ENCODE results near the gene LCLAT1. TPM values are rescaled to one million over a fixed set of nuclear protein-coding genes. Genes with fewer than 3 reads are reported as not detected.

LCLAT1 gene
- total and polyA plus RNA-seq, 2 donors: 4.5 to 22.8 TPM

DNA sequence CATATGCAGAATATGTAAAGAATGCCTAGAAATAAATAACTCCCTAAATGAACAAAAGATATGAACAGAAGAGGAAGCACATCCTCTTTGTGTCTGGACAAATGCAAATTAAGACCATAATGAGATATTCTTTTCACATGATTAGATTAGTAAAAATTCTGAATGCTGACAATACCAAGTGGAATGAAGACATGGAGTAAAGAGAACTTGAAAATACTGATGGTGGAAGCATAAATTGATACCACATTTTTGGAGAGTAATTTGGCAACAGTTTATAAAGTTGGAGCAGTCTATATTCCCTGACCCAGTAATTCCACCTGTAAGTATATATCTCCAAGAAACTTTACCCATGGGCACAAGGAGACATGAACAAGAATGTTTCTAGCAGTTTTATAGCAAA lies 230.2 kb downstream of the LCLAT1 start:
- no peak overlapping the region for H3K27ac ChIP-seq (ENCODE audit: low read depth)
- DNase-seq (ENCODE audit: extremely low spot score): no peak
- H3K36me3 ChIP-seq (ENCODE audit: insufficient read depth): no peaks in the 10 kb centered on the region
- no peaks in the 10 kb centered on the region for H3K4me1 ChIP-seq (ENCODE audit: insufficient read depth)
- H3K4me3 ChIP-seq (ENCODE audit: low read depth, low read length): no peak overlapping the region

DNA sequence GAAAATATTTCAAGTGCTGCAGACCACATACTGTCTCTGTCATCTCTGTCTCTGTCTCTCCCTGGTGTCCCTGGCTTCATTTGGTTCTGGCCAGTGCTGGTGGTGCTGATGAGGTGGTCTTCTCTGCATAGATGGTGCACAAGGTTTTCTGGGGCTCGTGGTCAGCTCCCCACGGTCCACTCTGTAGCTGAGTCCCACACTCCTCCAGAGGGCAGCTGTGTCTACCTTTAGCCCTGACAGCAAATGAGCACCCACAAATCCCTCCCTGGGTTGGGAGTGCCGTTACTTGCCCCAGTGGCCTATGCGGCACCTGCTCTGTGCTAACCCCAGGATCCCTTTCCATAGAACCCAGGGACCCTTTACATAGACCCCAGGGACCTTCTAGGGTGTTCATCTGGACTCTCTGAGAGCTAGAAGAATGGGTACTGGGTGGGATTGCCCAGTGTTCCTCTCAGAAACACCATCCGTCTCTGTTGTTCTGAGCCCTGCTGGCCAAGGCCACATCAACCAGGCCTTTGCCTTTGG lies 230.9 kb downstream of the LCLAT1 start:
- no peak overlapping the region for H3K4me3 ChIP-seq (ENCODE audit: low read depth, low read length)
- no peak overlapping the region for H3K27ac ChIP-seq (ENCODE audit: low read depth)
- WGBS: 93% methylated on average over 5 of the region's 5 CpGs
- H3K36me3 ChIP-seq (ENCODE audit: insufficient read depth): no peaks in the 10 kb centered on the region
- H3K4me1 ChIP-seq (ENCODE audit: insufficient read depth): no peaks in the 10 kb centered on the region
- DNase-seq (ENCODE audit: extremely low spot score): no peak

DNA sequence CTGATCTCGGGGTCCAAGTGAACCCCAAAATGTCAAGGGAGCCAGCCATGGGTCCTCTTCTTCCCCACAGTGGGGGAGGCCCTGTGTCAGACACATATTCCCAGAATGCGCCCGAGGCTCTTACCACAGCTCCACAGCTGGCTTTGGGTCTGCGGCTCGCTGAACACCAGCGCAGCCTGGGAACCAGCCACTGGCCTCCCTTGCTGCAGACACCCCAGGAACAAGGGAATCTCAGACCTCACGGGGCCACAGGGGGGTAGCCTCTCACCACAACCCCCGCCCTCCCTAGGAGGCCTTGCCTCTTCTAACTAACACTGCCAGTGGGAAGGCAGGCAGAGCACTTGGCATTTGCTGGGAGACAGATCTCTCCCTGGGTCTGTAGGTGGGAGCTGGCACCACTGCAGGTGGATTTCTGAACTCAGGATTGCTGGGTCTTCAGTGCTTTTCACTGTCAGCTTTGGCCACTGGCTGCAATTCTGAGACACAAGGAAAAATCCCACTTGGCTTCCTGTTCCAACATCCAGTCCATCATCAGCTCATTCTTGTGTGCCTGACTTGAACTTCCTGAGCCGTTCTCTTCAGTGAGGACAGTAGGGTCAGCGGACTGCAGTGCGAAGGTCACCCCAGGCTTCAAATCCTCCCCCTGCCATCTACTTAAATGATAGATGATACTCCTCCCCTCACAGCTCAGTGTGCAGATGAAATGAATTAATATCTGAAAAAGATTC lies 231.5 kb downstream of the LCLAT1 start:
- H3K4me3 ChIP-seq (ENCODE audit: low read depth, low read length): no peak overlapping the region
- DNase-seq (ENCODE audit: extremely low spot score): no peak
- H3K27ac ChIP-seq (ENCODE audit: low read depth): no peak overlapping the region
- H3K36me3 ChIP-seq (ENCODE audit: insufficient read depth): no peaks in the 10 kb centered on the region
- H3K4me1 ChIP-seq (ENCODE audit: insufficient read depth): no peaks in the 10 kb centered on the region
- WGBS: 83% methylated on average over 11 of the region's 11 CpGs

DNA sequence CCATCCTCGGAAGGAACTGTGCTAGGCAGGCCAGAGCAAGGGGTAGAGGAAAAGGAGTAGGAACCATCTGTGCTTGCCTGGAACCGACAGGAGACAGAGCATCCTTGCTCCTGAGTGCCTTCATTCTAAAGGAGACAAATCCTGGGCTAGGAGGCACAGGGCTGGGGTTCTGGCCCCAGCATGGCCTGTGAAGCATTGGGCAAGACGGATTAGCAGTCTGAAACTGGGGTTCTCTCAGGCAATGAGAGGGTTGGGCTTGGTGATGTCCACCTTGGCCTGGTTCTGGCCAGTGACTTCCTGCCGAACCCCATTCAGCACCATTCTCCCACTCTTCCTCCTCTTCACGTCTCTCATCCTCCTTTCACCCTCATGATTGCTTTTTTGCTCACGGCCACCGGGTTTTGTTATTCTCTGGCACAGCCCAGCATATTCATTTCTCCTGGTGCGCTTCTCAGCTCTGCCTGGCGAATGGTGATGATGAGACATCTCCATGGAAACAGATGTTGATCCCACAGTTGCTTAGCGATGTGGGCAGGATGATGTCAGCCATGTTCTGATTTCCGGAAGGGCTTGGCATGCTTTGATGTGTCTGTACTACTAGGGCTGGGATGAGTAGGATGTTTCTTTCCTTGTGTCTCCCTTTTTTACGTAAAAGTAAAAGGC lies 232.5 kb downstream of the LCLAT1 start:
- no peak overlapping the region for H3K27ac ChIP-seq (ENCODE audit: low read depth)
- no peaks in the 10 kb centered on the region for H3K4me1 ChIP-seq (ENCODE audit: insufficient read depth)
- H3K4me3 ChIP-seq (ENCODE audit: low read depth, low read length): no peak overlapping the region
- DNase-seq (ENCODE audit: extremely low spot score): no peak
- no peaks in the 10 kb centered on the region for H3K36me3 ChIP-seq (ENCODE audit: insufficient read depth)
- 72% methylated on average over 12 of the region's 12 CpGs for WGBS

DNA sequence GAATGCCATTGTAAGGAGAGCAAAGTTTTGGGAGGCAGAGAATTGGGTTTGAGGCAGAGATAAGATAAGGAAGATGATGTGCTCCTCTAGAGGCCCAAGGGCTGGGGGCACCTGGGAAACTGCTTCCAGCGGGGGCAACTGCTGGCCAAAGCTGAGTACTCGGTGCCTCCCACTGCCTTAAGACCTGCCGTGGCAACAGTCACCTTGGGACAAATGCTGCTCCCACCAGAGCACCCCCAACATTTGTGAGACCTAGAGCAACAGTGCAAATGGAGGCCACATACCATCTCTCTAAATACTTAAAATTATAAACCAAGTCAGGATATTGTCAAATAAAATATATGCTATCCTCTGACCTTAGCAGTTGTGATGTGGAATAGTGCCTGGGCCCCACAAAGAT lies 233.1 kb downstream of the LCLAT1 start:
- 91% methylated on average over 3 of the region's 3 CpGs for WGBS
- Histone ChIP-seq H3K4me3 (ENCODE audit: low read depth, low read length) (no peak overlapping the region), H3K27ac (ENCODE audit: low read depth) (no peak overlapping the region)

DNA sequence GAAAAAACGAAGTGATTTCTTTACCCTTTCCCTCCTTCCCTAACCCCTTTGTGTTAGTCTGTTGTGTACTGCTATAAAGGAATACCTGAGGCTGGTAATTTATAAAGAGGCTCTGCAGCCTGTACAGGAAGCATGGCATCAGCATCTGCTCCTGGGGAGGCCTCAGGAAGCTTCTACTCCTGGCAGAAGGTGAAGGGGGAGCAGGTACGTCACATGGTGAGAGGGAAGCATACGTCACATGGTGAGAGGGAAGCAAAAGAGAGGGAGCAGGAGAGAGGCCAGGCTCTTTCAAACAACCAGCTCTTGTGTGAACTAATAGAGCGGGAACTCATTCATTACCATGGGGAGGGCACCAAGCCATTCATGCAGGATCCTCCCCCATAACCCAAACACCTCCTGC lies 234.0 kb downstream of the LCLAT1 start:
- H3K36me3 ChIP-seq (ENCODE audit: insufficient read depth): no peaks in the 10 kb centered on the region
- WGBS: 93% methylated on average over 4 of the region's 4 CpGs
- DNase-seq (ENCODE audit: extremely low spot score): no peak
- H3K4me3 ChIP-seq (ENCODE audit: low read depth, low read length): no peak overlapping the region
- no peak overlapping the region for H3K27ac ChIP-seq (ENCODE audit: low read depth)
- no peaks in the 10 kb centered on the region for H3K4me1 ChIP-seq (ENCODE audit: insufficient read depth)

More for the DNA sequence above, 233.1 kb downstream of the LCLAT1 start:
- DNase-seq (ENCODE audit: extremely low spot score): no peak
- H3K4me1 ChIP-seq (ENCODE audit: insufficient read depth): no peaks in the 10 kb centered on the region
- no peaks in the 10 kb centered on the region for H3K36me3 ChIP-seq (ENCODE audit: insufficient read depth)

DNA sequence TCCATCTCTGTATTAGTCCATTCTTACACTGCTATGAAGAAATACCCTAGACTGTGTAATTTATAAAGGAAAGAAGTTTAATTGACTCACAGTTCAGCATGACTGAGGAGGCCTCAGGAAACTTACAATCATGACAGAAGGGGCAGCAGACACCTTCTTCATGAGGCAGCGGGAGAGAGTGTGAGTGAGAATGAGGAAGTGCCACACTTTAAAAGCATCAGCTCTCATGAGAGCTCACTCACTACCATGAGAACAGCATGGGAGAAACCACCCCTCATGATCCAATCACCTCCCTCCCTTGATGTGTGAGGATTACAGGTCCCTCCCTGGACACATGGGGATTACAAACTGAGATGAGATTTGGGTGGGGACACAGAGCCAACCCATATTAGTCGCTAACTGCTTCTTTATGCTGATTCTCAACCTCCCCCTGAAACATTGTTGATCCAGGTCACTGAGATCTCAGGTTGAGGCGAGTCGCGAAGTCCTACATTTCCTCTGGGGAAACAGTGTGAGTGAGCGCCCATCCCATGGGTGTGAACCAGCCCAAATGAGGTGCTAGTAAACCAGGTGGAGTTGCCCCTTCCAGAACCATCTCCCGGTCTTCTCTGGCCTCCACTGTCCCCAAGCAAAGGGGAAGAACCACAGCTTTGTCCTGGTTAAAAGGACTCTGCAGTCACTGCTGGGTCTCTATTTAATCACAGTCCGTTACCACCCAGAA lies 236.3 kb downstream of the LCLAT1 start:
- DNase-seq (ENCODE audit: extremely low spot score): no peak
- no peak overlapping the region for H3K27ac ChIP-seq (ENCODE audit: low read depth)
- H3K4me1 ChIP-seq (ENCODE audit: insufficient read depth): no peaks in the 10 kb centered on the region

DNA sequence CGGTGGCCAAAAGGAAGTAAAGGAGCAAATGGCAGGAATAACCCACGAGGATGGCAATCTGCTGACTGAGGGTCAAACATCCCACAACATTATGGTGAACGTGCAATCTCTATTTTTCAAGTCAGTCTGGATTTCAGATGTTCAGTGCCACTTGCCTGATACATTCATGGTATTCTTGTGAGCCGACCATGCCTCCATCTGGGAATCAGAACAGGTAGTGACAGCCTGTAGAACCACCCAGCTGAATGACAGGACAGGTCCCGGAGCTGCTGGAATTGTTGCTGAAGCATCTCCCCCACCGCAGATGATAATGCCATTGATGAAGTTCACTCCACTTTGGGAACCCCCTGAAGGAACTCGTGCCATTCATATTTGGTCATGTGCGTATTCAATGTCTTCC lies 237.0 kb downstream of the LCLAT1 start:
- no peak for DNase-seq (ENCODE audit: extremely low spot score)
- Histone ChIP-seq H3K27ac (ENCODE audit: low read depth) (no peak overlapping the region), H3K36me3 (ENCODE audit: insufficient read depth) (no peaks in the 10 kb centered on the region), H3K4me1 (ENCODE audit: insufficient read depth) (no peaks in the 10 kb centered on the region), H3K4me3 (ENCODE audit: low read depth, low read length) (no peak overlapping the region)
- 93% methylated on average over 8 of the region's 8 CpGs for WGBS

More for the DNA sequence above, 236.3 kb downstream of the LCLAT1 start:
- 96% methylated on average over 8 of the region's 8 CpGs for WGBS
- Histone ChIP-seq H3K4me3 (ENCODE audit: low read depth, low read length) (no peak overlapping the region), H3K36me3 (ENCODE audit: insufficient read depth) (no peaks in the 10 kb centered on the region)

DNA sequence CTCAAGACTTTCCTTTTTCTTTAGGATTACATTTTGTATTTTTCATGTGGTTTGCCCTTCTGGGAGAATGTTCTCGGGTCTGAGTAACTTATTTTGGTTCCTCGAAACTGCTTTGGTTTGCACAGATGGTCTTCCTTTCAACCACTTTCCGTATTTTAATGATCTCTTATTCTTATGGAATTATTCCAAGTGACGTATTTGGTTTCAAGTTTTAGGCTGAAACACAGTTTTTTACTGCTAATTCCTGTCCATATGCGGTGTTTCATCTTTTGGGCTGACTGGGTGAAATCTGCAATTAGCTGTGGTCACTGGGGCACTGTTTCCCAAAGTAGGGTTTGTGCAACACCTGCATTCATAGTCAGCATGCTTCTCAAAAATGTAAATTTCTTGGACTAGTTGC lies 237.5 kb downstream of the LCLAT1 start:
- no peak overlapping the region for H3K27ac ChIP-seq (ENCODE audit: low read depth)
- DNase-seq (ENCODE audit: extremely low spot score): no peak
- WGBS: 70% methylated on average over 5 of the region's 5 CpGs
- H3K36me3 ChIP-seq (ENCODE audit: insufficient read depth): no peaks in the 10 kb centered on the region
- no peaks in the 10 kb centered on the region for H3K4me1 ChIP-seq (ENCODE audit: insufficient read depth)
- H3K4me3 ChIP-seq (ENCODE audit: low read depth, low read length): no peak overlapping the region

DNA sequence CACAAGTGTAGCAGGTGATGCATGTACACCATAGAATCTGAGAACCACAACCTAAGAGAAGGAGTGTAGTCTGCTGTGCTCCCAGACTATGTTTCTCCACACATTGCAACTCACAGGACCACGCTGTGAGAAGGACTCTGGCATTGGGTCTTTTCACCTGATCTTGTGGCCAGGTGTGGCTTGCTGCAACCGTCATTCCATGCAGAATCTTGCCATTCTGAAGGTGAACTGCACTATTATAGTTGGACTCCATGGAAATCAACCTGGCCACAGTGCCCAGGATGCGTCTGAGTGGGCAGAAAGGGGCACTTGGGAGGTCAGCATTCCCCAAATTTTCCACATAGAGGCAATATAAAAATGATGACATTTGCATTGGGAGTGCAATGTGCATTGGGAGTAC lies 237.9 kb downstream of the LCLAT1 start:
- DNase-seq (ENCODE audit: extremely low spot score): no peak
- 94% methylated on average over 3 of the region's 3 CpGs for WGBS
- no peak overlapping the region for H3K4me3 ChIP-seq (ENCODE audit: low read depth, low read length)

DNA sequence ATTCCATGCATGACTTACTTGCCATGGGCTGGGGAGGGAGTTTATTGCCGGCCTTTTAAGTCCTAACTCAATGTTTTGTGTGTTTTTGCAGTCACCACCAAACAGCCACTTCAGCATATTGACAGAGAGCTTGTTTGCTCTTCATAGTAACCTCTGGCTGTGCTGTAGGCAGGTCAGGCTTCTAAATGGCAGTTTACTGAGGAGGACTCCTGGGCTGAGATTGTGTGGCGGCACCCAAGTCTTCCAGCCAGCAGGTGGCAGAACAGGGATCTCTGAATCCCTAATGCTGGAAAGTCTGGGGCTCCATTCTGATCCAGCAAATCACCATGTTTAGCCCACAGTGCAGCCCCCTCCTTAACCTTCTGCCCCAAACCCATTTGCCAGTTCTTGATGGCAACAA lies 239.0 kb downstream of the LCLAT1 start:
- no peak overlapping the region for H3K27ac ChIP-seq (ENCODE audit: low read depth)
- H3K4me1 ChIP-seq (ENCODE audit: insufficient read depth): no peaks in the 10 kb centered on the region
- no peak for DNase-seq (ENCODE audit: extremely low spot score)
- no peak overlapping the region for H3K4me3 ChIP-seq (ENCODE audit: low read depth, low read length)
- 90% methylated on average over 2 of the region's 2 CpGs for WGBS
- no peaks in the 10 kb centered on the region for H3K36me3 ChIP-seq (ENCODE audit: insufficient read depth)

More for the DNA sequence above, 237.9 kb downstream of the LCLAT1 start:
- H3K4me1 ChIP-seq (ENCODE audit: insufficient read depth): no peaks in the 10 kb centered on the region
- no peak overlapping the region for H3K27ac ChIP-seq (ENCODE audit: low read depth)
- no peaks in the 10 kb centered on the region for H3K36me3 ChIP-seq (ENCODE audit: insufficient read depth)

DNA sequence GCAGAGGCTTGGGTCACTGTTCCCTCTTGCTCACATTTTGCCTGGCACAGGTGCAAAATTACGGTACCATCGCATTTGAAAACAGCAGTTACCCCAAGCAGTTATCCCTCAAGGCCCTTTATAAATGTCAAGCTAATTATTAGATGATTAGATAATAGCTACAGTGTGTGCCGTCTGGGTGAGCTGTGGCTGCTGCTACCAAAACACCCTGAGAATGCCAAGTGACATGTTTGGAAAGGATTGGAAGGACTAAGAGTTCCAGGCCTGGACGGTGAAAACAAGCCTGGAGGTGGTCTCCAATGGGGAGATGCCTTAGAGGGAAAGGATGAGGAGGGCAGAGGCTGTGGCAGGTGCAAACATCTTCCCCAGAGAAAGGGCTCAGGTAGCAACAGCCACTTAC lies 239.6 kb downstream of the LCLAT1 start:
- WGBS: 77% methylated on average over 4 of the region's 4 CpGs
- Histone ChIP-seq H3K27ac (ENCODE audit: low read depth) (no peak overlapping the region), H3K4me1 (ENCODE audit: insufficient read depth) (no peaks in the 10 kb centered on the region), H3K4me3 (ENCODE audit: low read depth, low read length) (no peak overlapping the region), H3K36me3 (ENCODE audit: insufficient read depth) (no peaks in the 10 kb centered on the region)
- no peak for DNase-seq (ENCODE audit: extremely low spot score)

DNA sequence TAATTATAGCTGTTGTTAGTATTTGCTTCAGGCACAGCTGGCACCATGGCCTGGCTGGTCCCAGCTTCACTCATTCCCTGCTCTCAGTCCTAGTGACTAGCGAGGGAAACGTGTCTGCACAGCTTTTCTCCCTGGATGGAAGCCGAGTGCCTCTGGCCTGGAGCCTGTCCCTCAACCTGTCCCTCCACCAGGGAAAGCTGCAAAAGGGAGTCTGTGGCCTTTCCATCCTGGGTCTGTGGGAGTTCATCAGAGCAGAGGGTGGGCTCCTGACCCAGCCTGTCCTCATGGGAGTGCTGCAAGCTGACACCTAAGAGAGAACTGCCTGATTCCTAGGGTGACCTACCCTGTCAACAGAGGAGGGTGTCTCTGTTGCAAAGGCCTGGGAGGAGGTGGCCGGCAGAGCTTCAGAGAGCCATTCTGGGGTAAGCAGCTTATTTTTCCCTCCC lies 241.9 kb downstream of the LCLAT1 start:
- H3K36me3 ChIP-seq (ENCODE audit: insufficient read depth): no peaks in the 10 kb centered on the region
- no peak overlapping the region for H3K27ac ChIP-seq (ENCODE audit: low read depth)
- no peak for DNase-seq (ENCODE audit: extremely low spot score)
- WGBS: 44% methylated on average over 4 of the region's 4 CpGs
- no peak overlapping the region for H3K4me3 ChIP-seq (ENCODE audit: low read depth, low read length)
- H3K4me1 ChIP-seq (ENCODE audit: insufficient read depth): no peaks in the 10 kb centered on the region

All from urinary bladder (tissue), 4 donors.